K562 (cell line): ENCODE measurements around the gene MBD2. TPM values are rescaled to one million over a fixed set of nuclear protein-coding genes. Genes with fewer than 3 reads are reported as not detected.
A peak's percentile ranks its signal among the peaks of the same experiment; 100 is the strongest.

Experiments
- ATAC-seq: fragments of 200-7000 bp; cut with Tn5 transposase; 3 replicates; pipeline ENCODE4 v1.9.1; 2020; ENCODE audit warnings: moderate library complexity
- BruUV-seq: library from RNA; stranded (reverse); fragments of 400-500 nt; replicated peaks from 2 replicates; lab custom pipeline; 2021; lab: Mats Ljungman, UMichigan
- CTCF ChIA-PET: fragments of 300-600 bp; formaldehyde crosslinking; extraction: SDS; loops from one replicate; lab custom pipeline; 2021; ENCODE audit warnings: low intra/inter-chr PET ratio; lab: Yijun Ruan, JAX
- POLR2A ChIA-PET: fragments of 300-600, 350-650 bp; sonication (Branson Sonifier 250); formaldehyde crosslinking; extraction: SDS; loops from one replicate; lab custom pipeline; 2021; ENCODE audit warnings: antibody characterized with exemption, inconsistent platforms; lab: Yijun Ruan, JAX
- DNase-seq, 4 experiments: peaks; one replicate each; pipeline versions ENCODE4 v3.0.0 to v3.0.0-alpha.2; 2011 to 2018; ENCODE audit warnings: low spot score in 3 of 4, mixed read lengths in 3 of 4; ENCODE audit errors: extremely low read depth in 1 of 4
- FAIRE-seq: peaks from 2 replicates; lab custom pipeline; 2011; peaks lifted over from hg19 to GRCh38; lab: Jason Lieb, UNC
- H2AFZ ChIP-seq: 2 replicates; pipeline ENCODE4 v1.6.0; 2011; ENCODE audit warnings: low read depth, low read length, control low read depth, inconsistent platforms
- H3K27ac ChIP-seq: fragments of 200-600 bp; 3 replicates; pipeline ENCODE4 v1.8.0; 2011; ENCODE audit warnings: low read depth, mild to moderate bottlenecking, control low read depth, inconsistent platforms, low read length, moderate library complexity, mixed read lengths; ENCODE audit errors: extremely low read depth
- H3K27me3 ChIP-seq, 2 experiments: fragments of 300-600 bp in 1 of 2; 2 replicates in 1 of 2; 3 replicates in 1 of 2; pipeline versions ENCODE4 v1.6.0 to v1.8.0; 2011; ENCODE audit warnings: inconsistent platforms in 2 of 2, low read length in 2 of 2, mild to moderate bottlenecking in 1 of 2, mixed read lengths in 1 of 2, moderate library complexity in 1 of 2; ENCODE audit not compliant: control insufficient read depth in 2 of 2, insufficient read depth in 2 of 2
- H3K36me3 ChIP-seq: fragments of 300-600 bp; 3 replicates; pipeline ENCODE4 v1.8.0; 2011; ENCODE audit warnings: mild to moderate bottlenecking, low read length, inconsistent platforms; ENCODE audit not compliant: control insufficient read depth, insufficient read depth
- H3K4me1 ChIP-seq, 2 experiments: fragments of 200-600 bp in 1 of 2; replicated peaks in 1 of 2; 2 replicates in 1 of 2; 3 replicates in 1 of 2; pipeline versions ENCODE4 v1.5.1 to v1.8.0; 2011; ENCODE audit warnings: inconsistent platforms in 2 of 2, low read length in 2 of 2, mild to moderate bottlenecking in 1 of 2, mixed read lengths in 1 of 2, moderate library complexity in 1 of 2; ENCODE audit not compliant: control insufficient read depth in 2 of 2, insufficient read depth in 2 of 2
- H3K4me2 ChIP-seq: 2 replicates; pipeline ENCODE4 v1.6.1; 2011; ENCODE audit warnings: low read length, control low read depth, inconsistent platforms, mixed read lengths; ENCODE audit not compliant: insufficient read depth
- H3K4me3 ChIP-seq: fragments of 200-600 bp; sonication (generic), shearing (Covaris generic); 2 replicates; pipeline ENCODE4 v1.5.1; 2016; ENCODE audit warnings: control low read depth, inconsistent platforms
- H3K79me2 ChIP-seq: fragments of 200-600 bp; 3 replicates; pipeline ENCODE4 v1.8.0; 2011; ENCODE audit warnings: low read length, inconsistent platforms; ENCODE audit not compliant: control insufficient read depth, insufficient read depth
- H3K9ac ChIP-seq, 2 experiments: 2 replicates each; pipeline versions ENCODE4 v1.6.0 to v1.6.1; 2011; ENCODE audit warnings: low read depth in 2 of 2, low read length in 2 of 2, control low read depth in 1 of 2, inconsistent platforms in 1 of 2, mild to moderate bottlenecking in 1 of 2, mixed read lengths in 1 of 2; ENCODE audit not compliant: insufficient read depth in 1 of 2
- H3K9me1 ChIP-seq: one replicate; pipeline ENCODE4 v1.6.0; 2011; ENCODE audit warnings: inconsistent platforms, mild to moderate bottlenecking, low read length, moderate library complexity; ENCODE audit not compliant: control insufficient read depth, insufficient read depth
- H3K9me3 ChIP-seq: replicated peaks from 2 replicates; pipeline ENCODE4 v1.5.1; 2011; ENCODE audit warnings: low read depth, low read length, inconsistent platforms; ENCODE audit not compliant: control insufficient read depth, insufficient read depth
- H4K20me1 ChIP-seq: replicated peaks from 2 replicates; pipeline ENCODE4 v1.6.1; 2011; ENCODE audit warnings: low read length, inconsistent platforms, mixed read lengths; ENCODE audit not compliant: control insufficient read depth, insufficient read depth
- MNT ChIP-seq, 2 experiments: fragments of 450-650 bp; conservative IDR thresholded peaks; 2 replicates each; pipeline ENCODE4 v1.6.1; 2017; ENCODE audit warnings: mild to moderate bottlenecking in 2 of 2, moderate library complexity in 2 of 2
- YY1 ChIP-seq, 3 experiments: IDR thresholded peaks; 2 replicates each; pipeline ENCODE4 v1.6.1; 2011; ENCODE audit warnings: low read length in 2 of 3, mild to moderate bottlenecking in 2 of 3, moderate library complexity in 2 of 3, borderline replicate concordance in 1 of 3, control low read depth in 1 of 3, low read depth in 1 of 3; ENCODE audit not compliant: insufficient read depth in 3 of 3, insufficient replicate concordance in 2 of 3, control insufficient read depth in 1 of 3, insufficient read length in 1 of 3; ENCODE audit errors: extremely low read depth in 1 of 3
- WGBS: fragments of 100-300 bp; shearing (Covaris generic); methylation state at CpG from one replicate; pipeline ENCODE4 v1.1.6; 2016; ENCODE audit warnings: low coverage, mixed read lengths; ENCODE audit not compliant: insufficient coverage; ENCODE audit errors: missing lambda C conversion rate; 5-methylcytosine and 5-hydroxymethylcytosine counted together
- in situ Hi-C: fragments of 300-500 bp; cut with MboI; formaldehyde crosslinking; loops from 4 replicates; pipeline ENCODE4 v1.15.0; 2018; ENCODE audit warnings: inconsistent platforms, mixed read lengths
- intact Hi-C: fragments of 100-400 bp; cut with micrococcal nuclease; formaldehyde crosslinking; loops from 2 replicates; pipeline ENCODE4 v1.14.2; 2022
- polyA plus RNA-seq, 8 experiments: library from polyadenylated mRNA; depleted of rRNA in 4 of 8; stranded (reverse) in 5 of 8; unstranded in 3 of 8; fragments of >200 nt; fragmentation: Nextera tagmentation in 2 of 8; fragmentation: Illumina TruSeq in 1 of 8; extraction: Ambion mirVana in 2 of 8; extraction: Trizol in 1 of 8; gene quantifications; 2 replicates each; pipeline versions ENCODE4 v1.2.1 to v1.2.3, GENCODE V29; 2011 to 2014; ENCODE audit warnings: inconsistent platforms in 1 of 8, missing spikeins in 1 of 8
- total RNA-seq, 7 experiments: library from RNA; depleted of rRNA in 6 of 7; stranded (reverse); fragments of >200 nt in 6 of 7; fragmentation: Illumina TruSeq in 2 of 7; extraction: Trizol in 2 of 7; gene quantifications; 2 replicates each; pipeline versions ENCODE4 v1.2.1 to v1.2.3, GENCODE V29; 2011 to 2021; ENCODE audit warnings: low replicate concordance in 1 of 7

The MBD2 gene
- total and polyA plus RNA-seq, 9 of the 15 experiments (the other 6 are each of a cell fraction or from before 2014, with no cell fraction given) = 4.4 to 40.2 (median 13.9) TPM

DNA sequence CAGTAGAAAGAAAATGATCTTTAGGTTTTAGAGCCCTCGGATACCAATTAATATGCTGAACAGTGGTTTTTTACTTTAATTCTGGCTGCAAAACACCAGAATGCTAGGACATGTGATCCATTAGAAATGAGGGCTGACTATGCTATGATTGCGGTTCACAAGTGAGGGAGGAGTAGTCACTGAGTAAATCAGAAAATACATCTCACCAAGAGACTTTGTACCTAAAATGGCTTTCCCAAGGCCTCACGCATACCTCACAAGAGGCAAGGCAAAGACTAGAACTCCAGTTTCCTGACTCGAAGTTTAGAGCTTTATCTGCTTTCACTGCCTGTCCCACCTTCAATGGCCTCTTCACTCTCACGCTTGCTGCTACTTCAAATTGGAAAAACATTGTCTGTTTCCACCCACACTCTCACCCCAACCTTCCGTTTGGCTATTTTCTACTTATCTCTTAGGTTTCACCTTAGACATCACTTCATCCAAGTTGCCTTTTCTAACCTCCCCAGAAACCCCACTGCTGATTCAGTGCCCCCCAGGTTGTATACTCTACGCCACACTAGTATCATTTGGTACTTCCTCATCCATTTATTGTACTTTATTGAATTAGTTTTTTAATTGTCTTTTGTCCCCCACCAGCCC, 5.1 kb upstream of the MBD2 start:
- Histone ChIP-seq H3K36me3 (no peaks in the 10 kb centered on the region), H3K27ac (peak overlapping the region; percentile 52; the same call in 1 of the 3 replicates), H3K4me1 (peaks cover 0 to 6% of the 10 kb centered on the region in 2 experiments; a peak in 2 of 5 replicates), H3K79me2 (no peaks in the 10 kb centered on the region), H3K4me3 (no peak overlapping the region), H3K9ac (no peak overlapping the region), H3K27me3 (no peaks in the 10 kb centered on the region), H2AFZ (peak overlapping the region; percentile 86), H3K4me2 (no peak overlapping the region), H3K9me3 (no peaks in the 10 kb centered on the region), H3K9me1 (no peaks in the 10 kb centered on the region), H4K20me1 (no peaks in the 10 kb centered on the region)
- WGBS = 64% methylated on average over 6 of the region's 7 CpGs
- no TSS peak for BruUV-seq
- TF ChIP-seq YY1 (IDR thresholded peaks at IDR 0.05; ENCODE audit: borderline replicate concordance in 1 of 3, control insufficient read depth in 1 of 3, extremely low read depth in 1 of 3, insufficient read depth in 3 of 3, insufficient read length in 1 of 3, insufficient replicate concordance in 2 of 3, low read depth in 1 of 3, low read length in 2 of 3) = peak in 1 of 3 experiments; percentile 24
- TF ChIP-seq MNT (conservative IDR thresholded peaks at IDR 0.05) = no peak
- ATAC-seq (no peak), DNase-seq (no peak), FAIRE-seq (no peak)
- CTCF ChIA-PET = no interaction called here
- intact Hi-C loops = no loop called here
- POLR2A ChIA-PET = no interaction called here
- in situ Hi-C loops = no loop called here
